GM21723 (cell line): ENCODE data around the gene RYR3.

Source experiments
- ATAC-seq: cut with Tn5 transposase; IDR thresholded peaks from one replicate; pipeline ENCODE4 v1.9.1; 2021; ENCODE audit warnings: mild to moderate bottlenecking, moderate library complexity; ENCODE audit not compliant: unreplicated experiment

Gene RYR3

GRCh38 chr15:33698126-33698525, 387.4 kb downstream of the RYR3 start:
- no peak for ATAC-seq

GRCh38 chr15:33699145-33699544, 388.4 kb downstream of the RYR3 start:
- no peak for ATAC-seq

- ATAC-seq = no peak
Measured at GRCh38 chr15:33699691-33700447, 389.1 kb downstream of the RYR3 start.

- ATAC-seq = no peak
Measured at GRCh38 chr15:33700695-33701303, 390.0 kb downstream of the RYR3 start.

DNA sequence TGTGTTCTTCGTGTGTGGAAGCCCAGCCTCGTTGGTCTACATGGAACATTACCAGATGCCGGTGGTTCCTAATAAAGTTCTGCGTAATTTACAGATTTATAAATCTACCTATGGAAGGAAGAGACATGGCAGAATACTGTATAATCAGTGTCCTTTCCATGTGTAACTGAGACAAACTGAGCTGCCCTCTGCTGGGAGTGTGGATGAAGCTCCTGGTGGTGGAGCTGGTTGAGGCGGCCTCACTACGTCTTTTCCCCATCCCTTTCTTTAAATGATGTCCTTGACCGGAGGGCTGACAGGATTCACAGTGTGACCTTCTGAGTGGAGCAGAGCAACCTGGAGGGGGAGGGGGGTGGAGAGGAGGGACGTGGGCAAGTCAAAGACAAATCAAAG, 390.5 kb downstream of the RYR3 start:
- no peak for ATAC-seq

GRCh38 chr15:33706173-33706572, 395.4 kb downstream of the RYR3 start:
- ATAC-seq = no peak

GRCh38 chr15:33710748-33711147, 400.0 kb downstream of the RYR3 start:
- ATAC-seq = no peak

GRCh38 chr15:33716025-33716424, 405.3 kb downstream of the RYR3 start:
- ATAC-seq = no peak

DNA sequence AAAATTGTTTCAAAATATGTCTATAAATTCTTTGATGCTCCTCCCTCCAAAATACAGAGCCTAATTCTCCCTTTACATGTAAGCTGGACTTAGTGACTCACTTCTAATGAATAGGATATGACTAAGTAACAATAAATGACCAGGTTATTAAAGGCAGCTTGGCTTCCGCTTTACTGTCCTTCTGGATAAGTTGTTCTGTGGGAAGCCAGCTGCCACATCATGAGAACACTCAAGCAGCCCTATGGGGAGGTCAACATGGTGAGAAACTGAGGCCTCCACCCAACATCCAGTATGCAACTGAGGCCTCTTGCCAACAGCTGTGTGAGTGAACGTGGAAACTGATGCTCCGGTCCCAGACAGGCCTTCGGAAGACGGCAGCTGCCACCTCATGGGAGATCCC, 410.2 kb downstream of the RYR3 start:
- ATAC-seq = no peak

DNA sequence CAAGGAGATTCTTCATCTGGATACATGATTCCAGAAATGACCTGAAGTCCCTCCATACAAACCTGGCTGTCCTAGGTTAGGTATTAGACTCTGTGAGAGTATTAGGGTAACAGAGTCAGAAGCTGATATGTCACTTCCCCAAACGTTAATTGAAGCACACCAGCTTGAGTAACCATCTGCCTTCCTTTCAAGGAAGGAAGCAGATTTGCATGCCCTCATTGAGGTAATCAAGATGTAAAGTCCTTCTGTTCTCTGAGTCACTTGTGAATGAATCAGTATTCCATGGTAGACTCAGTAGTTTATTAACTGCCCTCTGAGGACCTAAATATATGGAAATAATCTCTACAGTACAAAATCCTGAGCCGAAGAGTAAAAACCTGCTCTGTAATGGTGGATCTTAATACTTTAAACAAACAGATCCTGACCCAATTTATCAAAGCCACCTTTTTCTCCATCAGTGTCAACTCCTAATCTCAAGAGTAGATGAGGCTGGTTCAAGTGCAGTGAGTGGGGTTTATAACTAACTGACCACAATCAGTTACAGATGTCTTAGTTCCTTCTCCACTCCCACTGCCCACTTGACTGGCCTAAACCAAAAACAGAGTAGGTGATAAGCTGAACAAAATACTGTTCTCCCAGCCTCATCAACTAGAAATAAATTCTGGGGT, 411.4 kb downstream of the RYR3 start:
- ATAC-seq = no peak

- ATAC-seq = no peak
Measured at GRCh38 chr15:33722673-33723015, 411.9 kb downstream of the RYR3 start.

DNA sequence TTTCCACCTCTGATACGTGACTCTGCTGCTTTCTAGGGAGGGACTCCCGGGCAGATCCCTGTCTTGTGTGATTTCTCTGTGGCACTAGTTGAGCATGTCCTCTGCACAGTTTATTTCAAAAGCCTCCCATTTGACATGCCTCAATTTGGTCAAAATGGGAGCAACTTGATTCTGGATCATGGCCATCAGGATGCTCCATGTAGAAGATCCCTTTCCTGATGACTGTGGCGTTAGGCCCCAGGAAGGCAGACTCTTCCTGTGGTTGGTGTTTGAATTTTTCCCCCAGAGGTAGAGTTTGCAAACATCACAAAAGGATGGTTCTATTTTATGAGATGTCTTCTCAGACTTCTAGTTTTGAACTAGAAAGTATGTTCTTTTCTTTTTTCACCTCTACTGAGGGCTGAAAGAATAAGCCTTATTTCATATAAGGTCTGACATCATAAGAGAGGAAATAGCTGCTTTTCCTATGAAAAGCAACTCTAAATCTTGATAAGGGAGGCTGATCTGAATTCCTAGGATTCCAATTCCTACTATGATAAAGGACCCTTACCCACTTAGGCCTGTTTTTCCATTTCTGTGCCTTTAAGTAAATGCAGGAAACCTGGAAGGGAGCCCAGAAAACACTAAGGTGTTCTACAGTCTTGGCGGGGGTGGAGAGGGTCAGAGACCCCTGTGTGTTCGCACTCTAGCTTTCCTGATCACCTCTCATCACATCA, 413.7 kb downstream of the RYR3 start:
- no peak for ATAC-seq

- no peak for ATAC-seq
Measured at GRCh38 chr15:33729653-33730052, 418.9 kb downstream of the RYR3 start.

- no peak for ATAC-seq
Measured at GRCh38 chr15:33730815-33731214, 420.0 kb downstream of the RYR3 start.

GRCh38 chr15:33735143-33735542, 424.4 kb downstream of the RYR3 start:
- no peak for ATAC-seq

DNA sequence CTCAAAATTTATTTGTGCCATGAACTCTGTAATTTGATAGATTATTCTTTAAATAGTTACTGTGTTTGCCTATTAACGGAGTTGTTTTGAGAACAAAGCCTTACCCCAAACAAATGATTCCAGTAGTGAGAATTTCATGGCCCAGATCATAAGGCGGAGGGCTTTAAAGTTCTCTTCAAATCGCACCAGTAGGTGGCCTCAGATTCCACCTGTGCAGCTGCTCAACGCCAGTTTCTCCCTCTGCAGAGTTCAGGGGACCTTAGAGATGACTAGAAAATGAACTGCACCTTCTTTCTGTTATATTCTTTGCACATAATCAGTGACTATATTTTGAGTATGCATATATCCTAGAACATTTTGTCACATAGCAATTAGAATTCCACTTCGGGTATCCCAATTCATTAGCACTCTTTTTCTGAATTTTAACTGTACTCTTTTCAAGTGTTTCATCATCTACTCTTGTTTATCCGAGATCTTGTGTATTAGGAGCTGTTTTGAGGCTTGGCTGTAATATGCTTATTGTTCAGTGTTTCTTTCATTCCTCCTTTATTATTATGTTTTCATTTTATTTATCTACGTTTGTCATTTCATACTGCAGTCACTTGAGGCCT, 425.0 kb downstream of the RYR3 start:
- no peak for ATAC-seq

DNA sequence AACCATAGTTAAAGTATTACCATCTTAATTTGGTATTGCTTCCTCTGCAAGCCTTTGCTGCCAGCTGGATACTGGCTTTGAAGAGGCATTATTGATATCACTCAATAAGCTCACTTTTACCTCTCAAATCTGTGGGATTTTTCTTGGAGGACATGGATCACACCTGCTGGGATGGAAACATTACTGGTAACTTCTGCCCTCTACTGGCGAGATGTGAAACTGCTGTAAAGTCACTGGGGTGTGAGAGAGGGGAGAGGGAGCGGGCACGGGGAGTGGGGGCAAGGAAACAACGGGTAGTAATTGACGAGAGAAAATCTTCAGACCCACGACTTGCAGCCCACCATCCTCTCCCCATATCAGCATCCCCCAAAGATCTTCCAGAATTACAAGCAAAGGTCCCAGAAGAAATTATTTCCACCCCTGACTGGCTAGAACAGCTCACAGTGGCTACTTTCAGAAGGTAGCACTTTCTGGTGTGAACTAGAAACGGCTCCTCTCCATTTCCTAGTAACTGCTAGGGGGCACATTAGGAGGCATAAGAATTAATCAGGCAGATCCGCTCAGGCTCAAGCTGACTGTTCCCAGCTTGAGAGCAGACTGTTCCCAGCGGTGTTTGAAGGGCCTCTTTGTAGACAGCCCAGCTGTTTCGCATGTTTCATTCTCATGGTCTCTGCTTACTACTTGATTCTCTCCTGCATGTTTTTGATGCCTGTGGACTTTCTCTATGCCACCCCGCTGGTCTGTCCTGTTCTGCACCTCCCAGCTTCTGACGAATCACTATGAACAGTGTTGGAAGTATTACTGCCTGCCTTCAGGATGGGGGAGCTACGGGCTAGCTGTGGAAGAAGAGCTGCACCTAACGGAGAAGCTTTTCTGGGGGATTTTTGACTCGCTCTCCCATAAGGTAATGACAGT, 427.2 kb downstream of the RYR3 start:
- no peak for ATAC-seq

- no peak for ATAC-seq
Measured at GRCh38 chr15:33738941-33739664, 428.3 kb downstream of the RYR3 start.

- no peak for ATAC-seq
Measured at GRCh38 chr15:33742306-33742705, 431.5 kb downstream of the RYR3 start.

DNA sequence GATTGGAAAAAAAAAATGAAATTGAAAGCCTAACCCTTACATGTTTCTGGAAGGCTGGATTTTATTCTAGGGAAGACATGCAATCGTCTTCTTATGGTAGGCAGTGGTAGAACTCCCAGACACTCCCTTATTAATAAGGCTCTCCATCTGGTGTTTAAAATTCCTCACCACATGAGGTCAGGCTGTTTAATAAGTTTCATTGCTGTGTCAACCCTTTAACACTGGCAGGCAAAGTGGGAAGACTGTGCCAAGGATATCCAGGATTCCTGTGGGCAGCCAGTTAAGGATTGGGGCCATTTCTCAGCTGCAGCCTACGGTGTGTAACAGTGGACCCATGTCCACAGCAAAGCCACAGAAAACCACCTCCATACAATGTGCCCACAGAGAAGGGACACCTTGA, 432.0 kb downstream of the RYR3 start:
- no peak for ATAC-seq
